Tibial artery (tissue), 4 donors: ENCODE measurements around the gene GLDN.
"Not testable (repeated sequence)": the region's sequence is repeated elsewhere in the genome, so short reads cannot be mapped to it uniquely, and the experiment has no call there.

Source experiments
- DNase-seq, 2 donors: peaks; one replicate each; pipeline ENCODE4 v3.0.0-alpha.2; 2019
- H3K27ac ChIP-seq, 2 donors: fragments of 200-600 bp; sonication (generic) in 1 of 2; 1 replicate in 1 of 2; 2 replicates in 1 of 2; pipeline ENCODE4 v1.5.1; 2018 to 2019; ENCODE audit warnings: mild to moderate bottlenecking in 1 of 2
- H3K27me3 ChIP-seq, 2 donors: fragments of 200-600 bp; sonication (generic) in 1 of 2; one replicate each; pipeline versions ENCODE4 v1.5.1 to v1.6.0; 2016 to 2019
- H3K36me3 ChIP-seq, 3 donors: fragments of 200-600 bp; sonication (generic) in 2 of 3; one replicate each; pipeline ENCODE4 v1.5.1; 2016 to 2019; ENCODE audit warnings: mild to moderate bottlenecking in 2 of 3
- H3K4me1 ChIP-seq, 4 donors: fragments of 200-600 bp; sonication (generic) in 2 of 4; 1 replicate in 3 of 4; 2 replicates in 1 of 4; pipeline ENCODE4 v1.5.1; 2016 to 2019
- H3K4me3 ChIP-seq, 2 donors: fragments of 200-600 bp; sonication (generic) in 1 of 2; 1 replicate in 1 of 2; 2 replicates in 1 of 2; pipeline ENCODE4 v1.5.1; 2018 to 2019; ENCODE audit warnings: mild to moderate bottlenecking in 2 of 2
- H3K9me3 ChIP-seq, 3 donors: fragments of 200-600 bp; sonication (generic) in 1 of 3; one replicate each; pipeline ENCODE4 v1.5.1; 2016 to 2019
- intact Hi-C: fragments of 100-400 bp; cut with DNase I; formaldehyde crosslinking; loops from one replicate; pipeline ENCODE4 v1.15.0; 2023; ENCODE audit warnings: low total_unique reads
- TF ChIP-seq, protein P1 (sequence below), 2 experiments: fragments of 200-600 bp in 1 of 2; fragments of 450-650 bp in 1 of 2; IDR thresholded peaks; one replicate each; pipeline ENCODE4 v1.5.1; 2017 to 2019; ENCODE audit warnings: antibody characterized with exemption in 2 of 2, mild to moderate bottlenecking in 1 of 2, moderate library complexity in 1 of 2

Gene GLDN

DNA sequence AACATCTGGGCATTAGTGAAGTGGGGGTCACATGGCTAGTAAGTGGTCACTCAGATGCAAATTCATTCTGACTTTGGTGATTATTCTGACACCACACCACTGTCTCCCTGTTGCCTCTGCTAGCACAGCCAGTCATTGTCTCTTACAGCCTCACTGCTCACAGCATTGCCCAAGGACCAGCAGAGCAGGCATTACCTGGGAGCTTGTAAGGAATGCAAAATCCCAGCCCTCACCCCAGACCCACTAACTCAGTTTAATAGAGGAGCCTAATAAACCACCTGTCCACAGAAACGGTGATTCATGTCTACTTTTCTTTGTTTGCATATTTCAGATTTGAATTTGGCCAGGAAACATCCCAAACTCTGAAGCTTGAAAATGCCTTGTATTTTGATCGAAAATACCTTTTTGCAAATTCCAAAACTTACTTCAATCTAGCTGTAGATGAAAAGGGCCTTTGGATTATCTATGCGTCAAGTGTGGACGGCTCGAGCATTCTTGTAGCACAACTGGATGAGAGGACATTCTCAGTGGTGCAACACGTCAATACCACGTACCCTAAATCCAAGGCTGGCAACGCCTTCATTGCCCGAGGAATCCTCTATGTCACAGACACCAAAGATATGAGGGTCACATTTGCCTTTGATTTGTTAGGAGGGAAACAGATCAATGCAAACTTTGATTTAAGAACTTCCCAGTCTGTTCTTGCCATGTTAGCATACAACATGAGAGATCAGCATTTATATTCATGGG is 62.7 kb downstream of the GLDN start:
- H3K36me3 ChIP-seq, result peaks cover 0 to 20% (median 15%) of the 10 kb centered on the region in 3 donors
- H3K27me3 ChIP-seq, result no peaks in the 10 kb centered on the region
- DNase-seq, result no peak
- H3K4me1 ChIP-seq, result no peaks in the 10 kb centered on the region
- no peaks in the 10 kb centered on the region for H3K9me3 ChIP-seq
- no peak overlapping the region for H3K27ac ChIP-seq
- TF ChIP-seq, protein P1, sequence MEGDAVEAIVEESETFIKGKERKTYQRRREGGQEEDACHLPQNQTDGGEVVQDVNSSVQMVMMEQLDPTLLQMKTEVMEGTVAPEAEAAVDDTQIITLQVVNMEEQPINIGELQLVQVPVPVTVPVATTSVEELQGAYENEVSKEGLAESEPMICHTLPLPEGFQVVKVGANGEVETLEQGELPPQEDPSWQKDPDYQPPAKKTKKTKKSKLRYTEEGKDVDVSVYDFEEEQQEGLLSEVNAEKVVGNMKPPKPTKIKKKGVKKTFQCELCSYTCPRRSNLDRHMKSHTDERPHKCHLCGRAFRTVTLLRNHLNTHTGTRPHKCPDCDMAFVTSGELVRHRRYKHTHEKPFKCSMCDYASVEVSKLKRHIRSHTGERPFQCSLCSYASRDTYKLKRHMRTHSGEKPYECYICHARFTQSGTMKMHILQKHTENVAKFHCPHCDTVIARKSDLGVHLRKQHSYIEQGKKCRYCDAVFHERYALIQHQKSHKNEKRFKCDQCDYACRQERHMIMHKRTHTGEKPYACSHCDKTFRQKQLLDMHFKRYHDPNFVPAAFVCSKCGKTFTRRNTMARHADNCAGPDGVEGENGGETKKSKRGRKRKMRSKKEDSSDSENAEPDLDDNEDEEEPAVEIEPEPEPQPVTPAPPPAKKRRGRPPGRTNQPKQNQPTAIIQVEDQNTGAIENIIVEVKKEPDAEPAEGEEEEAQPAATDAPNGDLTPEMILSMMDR (IDR thresholded peaks at IDR 0.05), result no peak
- intact Hi-C loops, result no loop called here
- no peak overlapping the region for H3K4me3 ChIP-seq

DNA sequence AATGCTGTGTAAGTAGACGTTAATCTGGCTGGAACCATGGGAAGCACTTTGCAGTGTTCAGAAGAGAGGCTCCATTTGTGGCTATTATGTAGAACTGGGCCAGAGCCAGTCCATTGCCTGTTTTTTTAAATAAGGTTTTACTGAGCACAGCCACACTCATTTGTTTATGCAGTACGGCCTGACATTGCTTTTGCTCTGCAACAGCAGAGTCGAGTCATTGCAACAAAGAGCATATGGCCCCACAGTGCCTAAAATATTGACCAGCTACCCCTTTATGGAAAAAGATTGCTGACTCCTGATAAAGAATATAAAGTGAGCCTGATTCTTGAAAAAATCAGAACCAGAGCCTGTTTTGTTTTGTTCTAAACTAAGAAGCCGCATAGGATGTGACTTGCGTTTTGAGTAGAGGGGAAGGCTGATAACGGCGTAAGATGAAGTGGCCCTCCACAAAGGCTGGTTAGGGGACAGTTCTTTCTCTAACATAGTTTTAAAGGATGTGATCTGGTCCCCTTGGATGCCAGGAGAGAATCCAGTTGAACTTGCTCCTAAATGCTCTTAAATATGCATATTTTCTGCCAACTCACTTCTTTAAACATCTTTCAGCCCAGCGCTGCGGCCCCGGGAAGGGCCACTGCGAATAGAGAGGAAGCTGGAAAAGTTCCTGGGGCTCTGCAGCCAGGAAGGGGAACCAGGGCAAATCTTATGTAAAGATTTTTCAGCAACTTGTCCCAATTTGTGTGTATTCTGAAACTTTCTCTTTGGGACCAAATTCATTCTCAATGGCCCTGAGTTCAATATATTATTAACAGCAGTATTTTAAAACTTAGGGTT is 64.5 kb downstream of the GLDN start:
- no peaks in the 10 kb centered on the region for H3K4me1 ChIP-seq
- H3K4me3 ChIP-seq, result no peak overlapping the region
- TF ChIP-seq, protein P1 (IDR thresholded peaks at IDR 0.05), result no peak
- no peaks in the 10 kb centered on the region for H3K9me3 ChIP-seq
- DNase-seq, result no peak
- intact Hi-C loops, result no loop called here
- peaks cover 0 to 11% (median 8%) of the 10 kb centered on the region in 3 donors for H3K36me3 ChIP-seq
- no peaks in the 10 kb centered on the region for H3K27me3 ChIP-seq
- no peak overlapping the region for H3K27ac ChIP-seq

DNA sequence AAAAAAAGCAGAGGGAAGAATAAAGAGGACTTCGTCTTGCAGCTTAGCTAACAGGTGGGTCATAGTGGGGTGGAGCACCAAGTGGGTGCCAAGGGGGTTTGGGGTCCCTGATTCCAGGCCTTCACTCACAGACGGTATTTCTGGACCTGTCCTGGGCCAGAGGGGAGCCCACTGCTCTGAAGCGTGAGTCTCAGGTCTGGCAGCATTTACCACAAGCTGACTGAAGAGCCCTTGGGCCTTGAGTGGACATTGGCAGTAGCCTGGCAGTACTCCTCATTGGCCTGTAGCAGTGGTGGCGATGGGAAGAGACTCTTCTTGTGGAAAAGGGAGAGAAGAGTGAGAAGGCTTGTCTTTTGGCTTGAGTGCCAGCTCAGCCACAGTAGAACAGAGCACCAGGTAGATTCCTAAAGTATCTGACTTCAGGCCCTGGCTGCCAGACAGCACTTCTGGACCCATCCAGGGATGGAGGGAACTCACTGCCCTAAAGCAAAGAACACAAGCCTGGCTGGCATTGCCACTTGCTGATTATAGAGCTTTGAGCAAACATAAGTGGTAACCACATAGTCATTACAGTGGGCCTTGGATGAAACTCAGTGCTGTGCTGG is 72.9 kb downstream of the GLDN start:
- H3K27ac ChIP-seq, result no peak overlapping the region
- DNase-seq, result no peak
- no peaks in the 10 kb centered on the region for H3K27me3 ChIP-seq
- TF ChIP-seq, protein P1 (IDR thresholded peaks at IDR 0.05), result no peak
- no peak overlapping the region for H3K4me3 ChIP-seq
- peaks cover 0 to 6% (median 6%) of the 10 kb centered on the region in 3 donors for H3K36me3 ChIP-seq
- intact Hi-C loops, result no loop called here
- no peaks in the 10 kb centered on the region for H3K9me3 ChIP-seq
- no peaks in the 10 kb centered on the region for H3K4me1 ChIP-seq

DNA sequence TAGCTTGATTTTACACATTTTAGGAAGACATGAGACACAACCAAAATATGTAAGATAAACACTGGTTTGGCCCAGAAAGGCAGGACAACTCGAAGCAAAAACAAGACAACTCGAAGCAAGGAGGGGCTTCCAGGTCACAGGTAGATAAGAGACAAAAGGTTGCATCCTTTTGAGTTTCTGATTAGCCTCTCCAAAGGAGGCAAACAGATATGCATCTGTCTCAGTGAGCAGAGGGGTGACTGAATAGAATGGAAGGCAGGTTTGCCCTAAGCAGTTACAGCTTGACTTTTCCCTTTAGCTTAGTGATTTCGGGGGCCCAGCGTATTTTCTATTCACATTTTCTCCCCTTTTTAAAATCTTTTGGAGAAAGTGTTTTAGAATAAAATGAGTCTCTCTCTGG is 74.7 kb downstream of the GLDN start:
- intact Hi-C loops, result no loop called here
- Histone ChIP-seq H3K27me3 (no peaks in the 10 kb centered on the region), H3K9me3 (no peaks in the 10 kb centered on the region), H3K27ac (no peak overlapping the region), H3K4me3 (no peak overlapping the region), H3K36me3 (peaks cover 0 to 6% (median 6%) of the 10 kb centered on the region in 3 donors), H3K4me1 (no peaks in the 10 kb centered on the region)
- TF ChIP-seq, protein P1 (IDR thresholded peaks at IDR 0.05), result no peak
- no peak for DNase-seq

DNA sequence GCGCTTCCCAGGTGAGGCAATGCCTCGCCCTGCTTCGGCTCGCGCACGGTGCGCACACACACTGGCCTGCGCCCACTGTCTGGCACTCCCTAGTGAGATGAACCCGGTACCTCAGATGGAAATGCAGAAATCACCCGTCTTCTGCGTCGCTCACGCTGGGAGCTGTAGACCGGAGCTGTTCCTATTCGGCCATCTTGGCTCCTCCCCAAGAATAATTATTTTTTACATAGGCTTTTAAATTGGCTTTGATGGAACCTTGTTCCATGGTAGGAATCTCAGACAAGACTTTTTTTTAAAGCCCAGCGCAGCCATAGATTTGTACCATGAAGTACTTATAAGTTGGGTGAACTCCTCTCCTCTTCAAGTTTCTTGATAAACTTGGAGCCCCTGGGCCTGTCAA is 81.6 kb downstream of the GLDN start:
- H3K27ac ChIP-seq, H3K9me3 ChIP-seq, H3K36me3 ChIP-seq, H3K27me3 ChIP-seq, H3K4me3 ChIP-seq, intact Hi-C loops, DNase-seq, H3K4me1 ChIP-seq: not testable (repeated sequence)

DNA sequence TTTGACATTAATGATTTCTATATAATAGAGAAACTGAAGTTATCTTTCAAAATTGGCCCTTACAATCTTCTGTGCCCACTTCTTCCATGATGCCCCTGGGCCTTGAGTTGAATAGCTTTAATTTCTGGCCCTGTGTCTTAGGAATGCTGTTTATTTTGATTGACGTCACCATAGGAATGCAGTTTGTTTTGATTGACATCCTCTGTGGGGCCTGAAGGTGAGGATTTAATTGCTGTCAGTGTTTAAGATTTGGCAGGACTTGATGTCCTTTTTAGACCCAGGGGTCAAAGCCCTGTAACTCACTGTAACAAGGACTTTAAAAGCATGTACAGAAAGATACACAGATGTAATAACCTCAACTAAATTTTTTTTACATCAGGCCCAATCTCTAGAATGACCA is 83.3 kb downstream of the GLDN start:
- Histone ChIP-seq H3K4me1 (no peaks in the 10 kb centered on the region), H3K36me3 (no peaks in the 10 kb centered on the region), H3K27ac (no peak overlapping the region), H3K9me3 (no peaks in the 10 kb centered on the region), H3K27me3 (no peaks in the 10 kb centered on the region), H3K4me3 (no peak overlapping the region)
- intact Hi-C loops, result no loop called here
- no peak for DNase-seq
- TF ChIP-seq, protein P1 (IDR thresholded peaks at IDR 0.05), result no peak
